Astrocyte of the cerebellum (primary cell): ENCODE data around the gene UBR3.
"Not testable (repeated sequence)": the region's sequence is repeated elsewhere in the genome, so short reads cannot be mapped to it uniquely, and the experiment has no call there.

Experiments used
- DNase-seq: peaks from one replicate; pipeline ENCODE4 v3.0.0-alpha.2; 2011; ENCODE audit warnings: low read depth
- H3K4me3 ChIP-seq: 2 replicates; pipeline ENCODE4 v1.5.1; 2011; ENCODE audit warnings: mild to moderate bottlenecking, low read depth, low read length, moderate library complexity
- CTCF ChIP-seq: IDR thresholded peaks from 2 replicates; pipeline ENCODE4 v1.5.1; 2012; ENCODE audit warnings: low read length, low read depth, moderate library complexity, mild to moderate bottlenecking; ENCODE audit errors: missing control alignments
- in situ Hi-C: cut with HindIII; loops from 2 replicates; pipeline ENCODE4 v1.10.0; 2017; ENCODE audit warnings: low sequenced_read_pairs

The UBR3 gene

GRCh38 chr2:169910109-169910799 is 83.0 kb downstream of the UBR3 start:
- in situ Hi-C loops: no loop called here
- H3K4me3 ChIP-seq: no peak overlapping the region
- no peak for DNase-seq
- no peak for TF ChIP-seq CTCF

- no peak overlapping the region for H3K4me3 ChIP-seq
- TF ChIP-seq CTCF: no peak
- in situ Hi-C loops: no loop called here
- no peak for DNase-seq
Measured at GRCh38 chr2:169911119-169911518, 83.9 kb downstream of the UBR3 start.

GRCh38 chr2:169916623-169917022 is 89.4 kb downstream of the UBR3 start:
- in situ Hi-C loops: no loop called here
- no peak for DNase-seq
- H3K4me3 ChIP-seq: no peak overlapping the region
- TF ChIP-seq CTCF: no peak

GRCh38 chr2:169923977-169924376 is 96.7 kb downstream of the UBR3 start:
- no peak for DNase-seq
- TF ChIP-seq CTCF: no peak
- no peak overlapping the region for H3K4me3 ChIP-seq
- in situ Hi-C loops: no loop called here

GRCh38 chr2:169925968-169926367 is 98.7 kb downstream of the UBR3 start:
- TF ChIP-seq CTCF: no peak
- DNase-seq: no peak
- in situ Hi-C loops: no loop called here
- no peak overlapping the region for H3K4me3 ChIP-seq

GRCh38 chr2:169928463-169928864 is 101.2 kb downstream of the UBR3 start:
- DNase-seq: peak; percentile 42
- peak; percentile 25 for TF ChIP-seq CTCF
- no peak overlapping the region for H3K4me3 ChIP-seq
- in situ Hi-C loops: no loop called here

GRCh38 chr2:169933124-169933711 is 106.0 kb downstream of the UBR3 start:
- peak; percentile 8 for DNase-seq
- peak; percentile 63 for TF ChIP-seq CTCF
- in situ Hi-C loops: no loop called here
- H3K4me3 ChIP-seq: no peak overlapping the region

- H3K4me3 ChIP-seq, in situ Hi-C loops, DNase-seq: not testable (repeated sequence)
Measured at GRCh38 chr2:169936652-169937051, 109.4 kb downstream of the UBR3 start.
